Stomach smooth muscle (tissue), 2 donors: Measurements from ENCODE around the gene TANC1.
A peak's percentile ranks its signal among the peaks of the same experiment; 100 is the strongest.

Experiments
- H3K27ac ChIP-seq: one replicate; pipeline ENCODE4 v1.7.0; 2013; ENCODE audit warnings: mild to moderate bottlenecking, low read length, inconsistent platforms
- H3K27me3 ChIP-seq, 2 donors: one replicate each; pipeline ENCODE4 v1.7.0; 2013; ENCODE audit warnings: low read length in 2 of 2; ENCODE audit not compliant: insufficient read depth in 2 of 2, control insufficient read depth in 1 of 2
- H3K36me3 ChIP-seq, 2 donors: one replicate each; pipeline ENCODE4 v1.7.0; 2013; ENCODE audit warnings: low read length in 2 of 2; ENCODE audit not compliant: control insufficient read depth in 2 of 2, insufficient read depth in 2 of 2
- H3K4me1 ChIP-seq: one replicate; pipeline ENCODE4 v1.7.0; 2013; ENCODE audit warnings: low read length; ENCODE audit not compliant: control insufficient read depth, insufficient read depth
- H3K4me3 ChIP-seq, 2 donors: one replicate each; pipeline ENCODE4 v1.7.0; 2013; ENCODE audit warnings: low read length in 2 of 2
- H3K9ac ChIP-seq, 2 donors: one replicate each; pipeline ENCODE4 v1.7.0; 2013; ENCODE audit warnings: low read length in 2 of 2, mild to moderate bottlenecking in 1 of 2
- H3K9me3 ChIP-seq, 2 donors: one replicate each; pipeline ENCODE4 v1.7.0; 2013; ENCODE audit warnings: low read length in 2 of 2; ENCODE audit not compliant: control insufficient read depth in 2 of 2
- donor health status: healthy.
- donor health status: Pancreatic carcinoma.

Gene TANC1

GRCh38 chr2:159116922-159117321 lies 148.5 kb downstream of the TANC1 start:
- Histone ChIP-seq H3K27me3 (no peaks in the 10 kb centered on the region), H3K4me1 (peaks cover 27% of the 10 kb centered on the region), H3K4me3 (no peak overlapping the region), H3K9me3 (no peaks in the 10 kb centered on the region), H3K36me3 (no peaks in the 10 kb centered on the region), H3K9ac (no peak overlapping the region), H3K27ac (no peak overlapping the region)

GRCh38 chr2:159117658-159118057 lies 149.2 kb downstream of the TANC1 start:
- no peaks in the 10 kb centered on the region for H3K9me3 ChIP-seq
- no peaks in the 10 kb centered on the region for H3K27me3 ChIP-seq
- H3K4me1 ChIP-seq: peaks cover 27% of the 10 kb centered on the region
- no peak overlapping the region for H3K4me3 ChIP-seq
- H3K27ac ChIP-seq: no peak overlapping the region
- H3K36me3 ChIP-seq: no peaks in the 10 kb centered on the region
- no peak overlapping the region for H3K9ac ChIP-seq

GRCh38 chr2:159118115-159118858 lies 149.8 kb downstream of the TANC1 start:
- H3K27ac ChIP-seq: no peak overlapping the region
- H3K9ac ChIP-seq: no peak overlapping the region
- H3K4me3 ChIP-seq: peak overlapping the region in 1 of 2 donors; percentile 8
- H3K9me3 ChIP-seq: no peaks in the 10 kb centered on the region
- peaks cover 27% of the 10 kb centered on the region for H3K4me1 ChIP-seq
- H3K27me3 ChIP-seq: no peaks in the 10 kb centered on the region
- no peaks in the 10 kb centered on the region for H3K36me3 ChIP-seq

GRCh38 chr2:159118859-159119500 lies 150.5 kb downstream of the TANC1 start:
- peaks cover 29% of the 10 kb centered on the region for H3K4me1 ChIP-seq
- no peaks in the 10 kb centered on the region for H3K36me3 ChIP-seq
- H3K9me3 ChIP-seq: no peaks in the 10 kb centered on the region
- H3K4me3 ChIP-seq: no peak overlapping the region
- H3K27me3 ChIP-seq: no peaks in the 10 kb centered on the region
- no peak overlapping the region for H3K9ac ChIP-seq
- H3K27ac ChIP-seq: peak overlapping the region; percentile 31

GRCh38 chr2:159119652-159120257 lies 151.3 kb downstream of the TANC1 start:
- H3K4me3 ChIP-seq: no peak overlapping the region
- H3K4me1 ChIP-seq: peaks cover 31% of the 10 kb centered on the region
- no peaks in the 10 kb centered on the region for H3K36me3 ChIP-seq
- no peaks in the 10 kb centered on the region for H3K9me3 ChIP-seq
- peak overlapping the region; percentile 31 for H3K27ac ChIP-seq
- H3K9ac ChIP-seq: no peak overlapping the region
- no peaks in the 10 kb centered on the region for H3K27me3 ChIP-seq

- Histone ChIP-seq H3K27me3 (no peaks in the 10 kb centered on the region), H3K4me1 (peaks cover 41% of the 10 kb centered on the region), H3K9ac (no peak overlapping the region), H3K27ac (peak overlapping the region; percentile 58), H3K36me3 (no peaks in the 10 kb centered on the region), H3K4me3 (no peak overlapping the region), H3K9me3 (no peaks in the 10 kb centered on the region)
Observed at GRCh38 chr2:159123786-159124185, 155.3 kb downstream of the TANC1 start.

GRCh38 chr2:159124441-159124911 lies 156.0 kb downstream of the TANC1 start:
- Histone ChIP-seq H3K9me3 (no peaks in the 10 kb centered on the region), H3K27ac (peak overlapping the region; percentile 58), H3K36me3 (no peaks in the 10 kb centered on the region), H3K4me1 (peaks cover 39% of the 10 kb centered on the region), H3K9ac (no peak overlapping the region), H3K4me3 (no peak overlapping the region), H3K27me3 (no peaks in the 10 kb centered on the region)

- Histone ChIP-seq H3K9ac (no peak overlapping the region), H3K9me3 (no peaks in the 10 kb centered on the region), H3K27me3 (no peaks in the 10 kb centered on the region), H3K36me3 (no peaks in the 10 kb centered on the region), H3K4me1 (peaks cover 38% of the 10 kb centered on the region), H3K4me3 (no peak overlapping the region), H3K27ac (peak overlapping the region; percentile 58)
Observed at GRCh38 chr2:159124931-159125467, 156.6 kb downstream of the TANC1 start.

GRCh38 chr2:159125858-159126257 lies 157.4 kb downstream of the TANC1 start:
- H3K36me3 ChIP-seq: no peaks in the 10 kb centered on the region
- H3K9me3 ChIP-seq: no peaks in the 10 kb centered on the region
- no peaks in the 10 kb centered on the region for H3K27me3 ChIP-seq
- H3K9ac ChIP-seq: no peak overlapping the region
- H3K4me3 ChIP-seq: no peak overlapping the region
- H3K4me1 ChIP-seq: peaks cover 40% of the 10 kb centered on the region
- H3K27ac ChIP-seq: peak overlapping the region; percentile 58

- Histone ChIP-seq H3K9ac (no peak overlapping the region), H3K9me3 (no peaks in the 10 kb centered on the region), H3K36me3 (no peaks in the 10 kb centered on the region), H3K4me3 (no peak overlapping the region), H3K27ac (no peak overlapping the region), H3K4me1 (peaks cover 42% of the 10 kb centered on the region), H3K27me3 (no peaks in the 10 kb centered on the region)
Observed at GRCh38 chr2:159126432-159127022, 158.1 kb downstream of the TANC1 start.
